ENCODE data around the gene MEX3C.

The MEX3C gene

DNA sequence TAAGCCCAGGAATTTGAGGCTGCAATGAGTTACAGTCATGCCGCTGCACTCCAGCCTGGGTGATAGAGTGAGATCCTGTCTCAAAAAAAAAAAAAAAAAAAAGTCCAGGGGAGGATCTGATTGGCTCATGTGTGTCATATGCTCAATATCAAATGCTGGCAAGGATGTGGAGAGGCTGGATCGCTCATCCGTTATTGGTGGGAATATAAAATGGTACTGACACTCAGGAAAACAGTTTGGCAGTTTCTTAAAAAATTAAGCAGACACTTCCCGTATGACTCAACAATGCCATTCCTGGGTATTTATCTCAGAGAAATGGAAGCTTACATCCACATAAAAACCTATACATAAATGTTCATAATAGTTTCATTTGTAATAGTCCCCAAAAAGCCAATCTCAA lies 68.9 kb downstream of the MEX3C start:
- TF ChIP-seq, protein P1, sequence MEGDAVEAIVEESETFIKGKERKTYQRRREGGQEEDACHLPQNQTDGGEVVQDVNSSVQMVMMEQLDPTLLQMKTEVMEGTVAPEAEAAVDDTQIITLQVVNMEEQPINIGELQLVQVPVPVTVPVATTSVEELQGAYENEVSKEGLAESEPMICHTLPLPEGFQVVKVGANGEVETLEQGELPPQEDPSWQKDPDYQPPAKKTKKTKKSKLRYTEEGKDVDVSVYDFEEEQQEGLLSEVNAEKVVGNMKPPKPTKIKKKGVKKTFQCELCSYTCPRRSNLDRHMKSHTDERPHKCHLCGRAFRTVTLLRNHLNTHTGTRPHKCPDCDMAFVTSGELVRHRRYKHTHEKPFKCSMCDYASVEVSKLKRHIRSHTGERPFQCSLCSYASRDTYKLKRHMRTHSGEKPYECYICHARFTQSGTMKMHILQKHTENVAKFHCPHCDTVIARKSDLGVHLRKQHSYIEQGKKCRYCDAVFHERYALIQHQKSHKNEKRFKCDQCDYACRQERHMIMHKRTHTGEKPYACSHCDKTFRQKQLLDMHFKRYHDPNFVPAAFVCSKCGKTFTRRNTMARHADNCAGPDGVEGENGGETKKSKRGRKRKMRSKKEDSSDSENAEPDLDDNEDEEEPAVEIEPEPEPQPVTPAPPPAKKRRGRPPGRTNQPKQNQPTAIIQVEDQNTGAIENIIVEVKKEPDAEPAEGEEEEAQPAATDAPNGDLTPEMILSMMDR (IDR thresholded peaks at IDR 0.05; ENCODE audit: low read depth, low read length, missing control alignments), result no peak
- no peak overlapping the region for H3K4me3 ChIP-seq (replicated peaks; ENCODE audit: low read depth, low read length)
- no peak for DNase-seq (ENCODE audit: extremely low read depth, low read depth)

DNA sequence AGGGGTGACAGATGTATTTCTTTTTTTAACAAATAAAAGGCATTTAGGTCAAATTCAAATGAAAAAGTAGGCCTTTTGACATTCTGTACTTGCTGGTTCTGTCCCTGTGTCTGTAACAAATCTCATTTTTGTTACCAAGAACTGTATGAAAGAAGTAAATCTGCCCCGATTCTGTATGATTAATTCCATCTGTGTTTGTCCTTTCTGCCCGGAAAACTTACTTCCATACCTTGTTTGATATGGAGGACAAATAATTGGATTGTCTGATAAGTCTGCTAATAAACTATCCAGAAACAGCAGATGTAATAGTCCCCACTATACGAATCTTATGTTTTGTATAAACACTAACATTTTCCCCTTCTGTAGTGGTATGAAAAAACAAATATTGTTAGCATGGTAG lies 69.8 kb downstream of the MEX3C start:
- TF ChIP-seq, protein P1 (IDR thresholded peaks at IDR 0.05; ENCODE audit: low read depth, low read length, missing control alignments), result no peak
- DNase-seq (ENCODE audit: extremely low read depth, low read depth), result no peak
- no peak overlapping the region for H3K4me3 ChIP-seq (replicated peaks; ENCODE audit: low read depth, low read length)

DNA sequence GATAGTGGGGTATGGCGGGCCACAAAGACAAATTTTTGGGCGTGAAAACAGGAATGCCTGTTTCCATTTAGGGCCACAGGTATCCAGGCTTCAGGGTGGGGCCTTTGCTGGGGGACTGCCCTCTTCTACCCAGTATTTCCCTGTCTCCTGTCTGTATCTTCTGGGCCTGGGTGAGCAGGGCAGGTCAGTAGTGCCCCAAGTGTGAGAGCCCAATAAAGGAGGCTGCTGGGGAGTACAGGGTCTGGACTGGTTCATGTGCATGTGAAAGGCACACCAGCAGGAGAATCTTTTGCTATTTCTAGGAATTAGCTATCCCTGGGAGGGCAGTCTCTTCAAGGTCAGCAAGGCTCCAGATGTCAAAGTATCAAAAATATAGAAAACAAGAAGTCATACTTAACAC lies 71.5 kb downstream of the MEX3C start:
- TF ChIP-seq, protein P1 (IDR thresholded peaks at IDR 0.05; ENCODE audit: low read depth, low read length, missing control alignments), result no peak
- H3K4me3 ChIP-seq (replicated peaks; ENCODE audit: low read depth, low read length), result no peak overlapping the region
- DNase-seq (ENCODE audit: extremely low read depth, low read depth), result no peak
